Vagina (tissue), 2 donors: ENCODE results near the gene NAA30. TPM values are rescaled to one million over a fixed set of nuclear protein-coding genes. Genes with fewer than 3 reads are reported as not detected.
"Not testable (repeated sequence)": the region's sequence is repeated elsewhere in the genome, so short reads cannot be mapped to it uniquely, and the experiment has no call there.

Experiments used
- DNase-seq, 2 donors: peaks; one replicate each; pipeline ENCODE4 v3.0.0-alpha.2; 2017; ENCODE audit errors: extremely low spot score in 2 of 2
- H3K27ac ChIP-seq: fragments of 200-600 bp; sonication (generic); one replicate; pipeline ENCODE4 v1.5.1; 2019
- H3K27me3 ChIP-seq: fragments of 200-600 bp; sonication (generic); one replicate; pipeline ENCODE4 v1.5.1; 2019
- H3K36me3 ChIP-seq, 2 donors: fragments of 200-600 bp; sonication (generic); one replicate each; pipeline ENCODE4 v1.5.1; 2017 to 2019
- H3K4me1 ChIP-seq: fragments of 200-600 bp; sonication (generic); one replicate; pipeline ENCODE4 v1.5.1; 2019
- H3K4me3 ChIP-seq, 2 donors: fragments of 200-600 bp; sonication (generic); 1 replicate in 1 of 2; 2 replicates in 1 of 2; pipeline ENCODE4 v1.5.1; 2016 to 2019
- H3K9me3 ChIP-seq: fragments of 200-600 bp; sonication (generic); one replicate; pipeline ENCODE4 v1.5.1; 2019
- POLR2A ChIP-seq, 2 donors: fragments of 450-650 bp; IDR thresholded peaks; one replicate each; pipeline ENCODE4 v1.6.1; 2017; ENCODE audit warnings: antibody characterized with exemption in 2 of 2, mild to moderate bottlenecking in 2 of 2, moderate library complexity in 2 of 2
- POLR2AphosphoS5 ChIP-seq, 2 donors: sonication (generic); formaldehyde crosslinking; IDR thresholded peaks; one replicate each; pipeline ENCODE4 v1.9.0; 2017; ENCODE audit warnings: antibody characterized with exemption in 2 of 2, mild to moderate bottlenecking in 2 of 2, low read depth in 1 of 2; ENCODE audit not compliant: insufficient read depth in 1 of 2
- intact Hi-C: fragments of 100-400 bp; cut with DNase I; formaldehyde crosslinking; loops from one replicate; pipeline ENCODE4 v1.15.1; 2023
- total RNA-seq: library from RNA; depleted of rRNA; stranded (reverse); fragments of >200 nt; gene quantifications from one replicate; pipeline ENCODE4 v1.2.3, GENCODE V29; 2016
- TF ChIP-seq, protein P1 (sequence below), 3 experiments: fragments of 450-650 bp in 2 of 3; fragments of 200-600 bp in 1 of 3; sonication (generic) in 1 of 3; IDR thresholded peaks; one replicate each; pipeline ENCODE4 v1.5.1; 2017 to 2019; ENCODE audit warnings: antibody characterized with exemption in 3 of 3, mild to moderate bottlenecking in 2 of 3, moderate library complexity in 2 of 3

The NAA30 gene
- total RNA-seq, 1 donor from 2014 or later = 14.0 TPM

GRCh38 chr14:57355081-57355800 lies 35.1 kb upstream of the NAA30 start:
- TF ChIP-seq POLR2AphosphoS5 (IDR thresholded peaks at IDR 0.05; ENCODE audit: insufficient read depth in 1 of 2, low read depth in 1 of 2) (no peak), POLR2A (IDR thresholded peaks at IDR 0.05) (no peak)
- TF ChIP-seq, protein P1, sequence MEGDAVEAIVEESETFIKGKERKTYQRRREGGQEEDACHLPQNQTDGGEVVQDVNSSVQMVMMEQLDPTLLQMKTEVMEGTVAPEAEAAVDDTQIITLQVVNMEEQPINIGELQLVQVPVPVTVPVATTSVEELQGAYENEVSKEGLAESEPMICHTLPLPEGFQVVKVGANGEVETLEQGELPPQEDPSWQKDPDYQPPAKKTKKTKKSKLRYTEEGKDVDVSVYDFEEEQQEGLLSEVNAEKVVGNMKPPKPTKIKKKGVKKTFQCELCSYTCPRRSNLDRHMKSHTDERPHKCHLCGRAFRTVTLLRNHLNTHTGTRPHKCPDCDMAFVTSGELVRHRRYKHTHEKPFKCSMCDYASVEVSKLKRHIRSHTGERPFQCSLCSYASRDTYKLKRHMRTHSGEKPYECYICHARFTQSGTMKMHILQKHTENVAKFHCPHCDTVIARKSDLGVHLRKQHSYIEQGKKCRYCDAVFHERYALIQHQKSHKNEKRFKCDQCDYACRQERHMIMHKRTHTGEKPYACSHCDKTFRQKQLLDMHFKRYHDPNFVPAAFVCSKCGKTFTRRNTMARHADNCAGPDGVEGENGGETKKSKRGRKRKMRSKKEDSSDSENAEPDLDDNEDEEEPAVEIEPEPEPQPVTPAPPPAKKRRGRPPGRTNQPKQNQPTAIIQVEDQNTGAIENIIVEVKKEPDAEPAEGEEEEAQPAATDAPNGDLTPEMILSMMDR (IDR thresholded peaks at IDR 0.05) = no peak
- intact Hi-C loops = no loop called here
- DNase-seq = no peak
- no peaks in the 10 kb centered on the region for H3K4me1 ChIP-seq
- no peaks in the 10 kb centered on the region for H3K36me3 ChIP-seq
- no peak overlapping the region for H3K4me3 ChIP-seq
- no peaks in the 10 kb centered on the region for H3K27me3 ChIP-seq
- no peaks in the 10 kb centered on the region for H3K9me3 ChIP-seq
- H3K27ac ChIP-seq = no peak overlapping the region

GRCh38 chr14:57362361-57362760 lies 28.0 kb upstream of the NAA30 start:
- H3K36me3 ChIP-seq = no peaks in the 10 kb centered on the region
- H3K9me3 ChIP-seq = no peaks in the 10 kb centered on the region
- intact Hi-C loops = no loop called here
- TF ChIP-seq POLR2A (IDR thresholded peaks at IDR 0.05) (no peak), POLR2AphosphoS5 (IDR thresholded peaks at IDR 0.05; ENCODE audit: insufficient read depth in 1 of 2, low read depth in 1 of 2) (no peak)
- TF ChIP-seq, protein P1 (IDR thresholded peaks at IDR 0.05) = no peak
- H3K4me1 ChIP-seq = no peaks in the 10 kb centered on the region
- H3K4me3 ChIP-seq = no peak overlapping the region
- DNase-seq = no peak
- H3K27ac ChIP-seq = no peak overlapping the region
- H3K27me3 ChIP-seq = no peaks in the 10 kb centered on the region

- no peaks in the 10 kb centered on the region for H3K4me1 ChIP-seq
- DNase-seq = no peak
- no peak overlapping the region for H3K27ac ChIP-seq
- no peaks in the 10 kb centered on the region for H3K36me3 ChIP-seq
- intact Hi-C loops = no loop called here
- TF ChIP-seq POLR2AphosphoS5 (IDR thresholded peaks at IDR 0.05; ENCODE audit: insufficient read depth in 1 of 2, low read depth in 1 of 2) (no peak), POLR2A (IDR thresholded peaks at IDR 0.05) (no peak)
- TF ChIP-seq, protein P1 (IDR thresholded peaks at IDR 0.05) = no peak
- H3K27me3 ChIP-seq = no peaks in the 10 kb centered on the region
- no peaks in the 10 kb centered on the region for H3K9me3 ChIP-seq
- no peak overlapping the region for H3K4me3 ChIP-seq
Observed at GRCh38 chr14:57364659-57365450, 25.5 kb upstream of the NAA30 start.

- DNase-seq, H3K27me3 ChIP-seq, H3K36me3 ChIP-seq, H3K4me3 ChIP-seq, H3K4me1 ChIP-seq, H3K9me3 ChIP-seq, intact Hi-C loops, H3K27ac ChIP-seq: not testable (repeated sequence)
Observed at GRCh38 chr14:57370187-57370586, 20.2 kb upstream of the NAA30 start.

DNA sequence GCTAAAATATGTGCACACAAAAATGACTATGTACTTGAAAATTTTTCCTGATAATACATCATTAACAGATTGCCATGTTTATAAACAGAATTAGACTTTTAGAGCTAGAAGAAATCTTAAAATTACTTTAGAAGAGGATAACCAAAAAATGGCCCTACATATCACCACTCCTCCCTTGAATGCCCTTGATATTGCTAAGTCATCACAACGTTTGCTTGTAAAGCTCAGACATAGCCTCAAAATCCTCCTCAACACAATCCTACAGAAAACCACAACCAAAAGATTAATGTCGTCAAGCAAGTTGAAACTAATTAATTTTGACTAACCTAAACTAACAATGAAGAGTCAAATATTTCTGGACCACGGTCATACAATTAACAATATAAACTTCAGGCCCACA lies 19.4 kb upstream of the NAA30 start:
- no peaks in the 10 kb centered on the region for H3K36me3 ChIP-seq
- no peak overlapping the region for H3K4me3 ChIP-seq
- H3K4me1 ChIP-seq = no peaks in the 10 kb centered on the region
- intact Hi-C loops = no loop called here
- H3K27me3 ChIP-seq = no peaks in the 10 kb centered on the region
- no peak for DNase-seq
- no peak overlapping the region for H3K27ac ChIP-seq
- TF ChIP-seq, protein P1 (IDR thresholded peaks at IDR 0.05) = no peak
- TF ChIP-seq POLR2AphosphoS5 (IDR thresholded peaks at IDR 0.05; ENCODE audit: insufficient read depth in 1 of 2, low read depth in 1 of 2) (no peak), POLR2A (IDR thresholded peaks at IDR 0.05) (no peak)
- no peaks in the 10 kb centered on the region for H3K9me3 ChIP-seq
